ENCODE measurements around the gene TUBA3D.
"Not testable (repeated sequence)": the region's sequence is repeated elsewhere in the genome, so short reads cannot be mapped to it uniquely, and the experiment has no call there.

Gene TUBA3D

GRCh38 chr2:131475831-131476230 lies at the start of gene TUBA3D:
Gene TUBA3D, plus strand, starts transcription at chr2:131476119. Its CDS starts 81 bp downstream, at chr2:131476200.
- H3K4me3 Mint-ChIP-seq, result no peak within 1 kb of the TSS
- ATAC-seq (ENCODE audit: low read depth) (no peak), DNase-seq (ENCODE audit: low spot score in 2 of 2) (no peak)
- no peaks in the 10 kb centered on the region for H3K36me3 Mint-ChIP-seq
- no peaks in the 10 kb centered on the region for H3K9me3 Mint-ChIP-seq
- no peak within 1 kb of the TSS for H3K27ac Mint-ChIP-seq
- no peaks in the 10 kb centered on the region for H3K4me1 Mint-ChIP-seq
- H3K27me3 Mint-ChIP-seq, result no peaks in the 10 kb centered on the region

GRCh38 chr2:131426727-131427126 lies 49.2 kb upstream of the TUBA3D start:
- H3K27me3 Mint-ChIP-seq, result peaks cover 31% of the 10 kb centered on the region
- peaks cover 3% of the 10 kb centered on the region for H3K36me3 Mint-ChIP-seq
- H3K27ac Mint-ChIP-seq, result no peak overlapping the region
- peaks cover 2% of the 10 kb centered on the region for H3K4me1 Mint-ChIP-seq
- no peak overlapping the region for H3K4me3 Mint-ChIP-seq
- DNase-seq (ENCODE audit: low spot score in 2 of 2) (no peak), ATAC-seq (ENCODE audit: low read depth) (no peak)
- H3K9me3 Mint-ChIP-seq, result no peaks in the 10 kb centered on the region

- ATAC-seq (ENCODE audit: low read depth), result no peak
- no peak overlapping the region for H3K27ac Mint-ChIP-seq
- peaks cover 2% of the 10 kb centered on the region for H3K36me3 Mint-ChIP-seq
- peaks cover 18% of the 10 kb centered on the region for H3K27me3 Mint-ChIP-seq
- peaks cover 2% of the 10 kb centered on the region for H3K4me1 Mint-ChIP-seq
- DNase-seq (ENCODE audit: low spot score in 2 of 2), result no peak
- no peak overlapping the region for H3K4me3 Mint-ChIP-seq
- no peaks in the 10 kb centered on the region for H3K9me3 Mint-ChIP-seq
Observed at GRCh38 chr2:131431336-131431735, 44.6 kb upstream of the TUBA3D start.

GRCh38 chr2:131440742-131441468 lies 35.0 kb upstream of the TUBA3D start:
- ATAC-seq (ENCODE audit: low read depth); H3K27ac Mint-ChIP-seq; H3K36me3 Mint-ChIP-seq; H3K4me3 Mint-ChIP-seq; DNase-seq (ENCODE audit: low spot score in 2 of 2); H3K9me3 Mint-ChIP-seq; H3K4me1 Mint-ChIP-seq; H3K27me3 Mint-ChIP-seq: not testable (repeated sequence)

- not testable (repeated sequence) for ATAC-seq (ENCODE audit: low read depth); H3K27me3 Mint-ChIP-seq; DNase-seq (ENCODE audit: low spot score in 2 of 2); H3K36me3 Mint-ChIP-seq; H3K4me1 Mint-ChIP-seq; H3K4me3 Mint-ChIP-seq; H3K9me3 Mint-ChIP-seq; H3K27ac Mint-ChIP-seq
Observed at GRCh38 chr2:131444736-131445514, 31.0 kb upstream of the TUBA3D start.

GRCh38 chr2:131445515-131445797 lies 30.5 kb upstream of the TUBA3D start:
- not testable (repeated sequence) for DNase-seq (ENCODE audit: low spot score in 2 of 2); H3K27ac Mint-ChIP-seq; H3K4me1 Mint-ChIP-seq; H3K9me3 Mint-ChIP-seq; ATAC-seq (ENCODE audit: low read depth); H3K27me3 Mint-ChIP-seq; H3K36me3 Mint-ChIP-seq; H3K4me3 Mint-ChIP-seq

- no peak for DNase-seq (ENCODE audit: low spot score in 2 of 2)
- H3K27ac Mint-ChIP-seq, result no peak overlapping the region
- H3K4me1 Mint-ChIP-seq, result no peaks in the 10 kb centered on the region
- H3K36me3 Mint-ChIP-seq, result no peaks in the 10 kb centered on the region
- H3K4me3 Mint-ChIP-seq, result no peak overlapping the region
- no peaks in the 10 kb centered on the region for H3K9me3 Mint-ChIP-seq
- no peak for ATAC-seq (ENCODE audit: low read depth)
- peaks cover 4% of the 10 kb centered on the region for H3K27me3 Mint-ChIP-seq
Observed at GRCh38 chr2:131445896-131446295, 30.0 kb upstream of the TUBA3D start.

- not testable (repeated sequence) for H3K27me3 Mint-ChIP-seq; H3K36me3 Mint-ChIP-seq; ATAC-seq (ENCODE audit: low read depth); H3K4me3 Mint-ChIP-seq; H3K4me1 Mint-ChIP-seq; H3K9me3 Mint-ChIP-seq; DNase-seq (ENCODE audit: low spot score in 2 of 2); H3K27ac Mint-ChIP-seq
Observed at GRCh38 chr2:131447981-131448380, 27.9 kb upstream of the TUBA3D start.

- not testable (repeated sequence) for H3K36me3 Mint-ChIP-seq; H3K4me1 Mint-ChIP-seq; ATAC-seq (ENCODE audit: low read depth); H3K27ac Mint-ChIP-seq; DNase-seq (ENCODE audit: low spot score in 2 of 2); H3K9me3 Mint-ChIP-seq; H3K4me3 Mint-ChIP-seq; H3K27me3 Mint-ChIP-seq
Observed at GRCh38 chr2:131451265-131451949, 24.5 kb upstream of the TUBA3D start.

GRCh38 chr2:131454914-131455313 lies 21.0 kb upstream of the TUBA3D start:
- not testable (repeated sequence) for H3K27me3 Mint-ChIP-seq; DNase-seq (ENCODE audit: low spot score in 2 of 2); ATAC-seq (ENCODE audit: low read depth); H3K9me3 Mint-ChIP-seq; H3K27ac Mint-ChIP-seq; H3K4me1 Mint-ChIP-seq; H3K4me3 Mint-ChIP-seq; H3K36me3 Mint-ChIP-seq

- not testable (repeated sequence) for H3K9me3 Mint-ChIP-seq; H3K4me1 Mint-ChIP-seq; DNase-seq (ENCODE audit: low spot score in 2 of 2); ATAC-seq (ENCODE audit: low read depth); H3K4me3 Mint-ChIP-seq; H3K27ac Mint-ChIP-seq; H3K36me3 Mint-ChIP-seq; H3K27me3 Mint-ChIP-seq
Observed at GRCh38 chr2:131467722-131468121, 8.2 kb upstream of the TUBA3D start.

GRCh38 chr2:131470944-131471343 lies 5.0 kb upstream of the TUBA3D start:
- not testable (repeated sequence) for H3K9me3 Mint-ChIP-seq; H3K36me3 Mint-ChIP-seq; ATAC-seq (ENCODE audit: low read depth); DNase-seq (ENCODE audit: low spot score in 2 of 2); H3K27ac Mint-ChIP-seq; H3K4me1 Mint-ChIP-seq; H3K27me3 Mint-ChIP-seq; H3K4me3 Mint-ChIP-seq

- not testable (repeated sequence) for H3K4me1 Mint-ChIP-seq; H3K27ac Mint-ChIP-seq; H3K9me3 Mint-ChIP-seq; DNase-seq (ENCODE audit: low spot score in 2 of 2); H3K27me3 Mint-ChIP-seq; H3K4me3 Mint-ChIP-seq; ATAC-seq (ENCODE audit: low read depth); H3K36me3 Mint-ChIP-seq
Observed at GRCh38 chr2:131471624-131472023, 4.3 kb upstream of the TUBA3D start.

- not testable (repeated sequence) for H3K27ac Mint-ChIP-seq, H3K9me3 Mint-ChIP-seq, H3K4me1 Mint-ChIP-seq
Observed at GRCh38 chr2:131473266-131473665, 2.7 kb upstream of the TUBA3D start.

More at GRCh38 chr2:131473266-131473665, 2.7 kb upstream of the TUBA3D start:
- DNase-seq (ENCODE audit: low spot score in 2 of 2); H3K36me3 Mint-ChIP-seq; H3K27me3 Mint-ChIP-seq; ATAC-seq (ENCODE audit: low read depth); H3K4me3 Mint-ChIP-seq: not testable (repeated sequence)

Measured in memory B cell (primary cell).